Stimulated activated CD4-positive, alpha-beta T cell treated with anti-CD3 and anti-CD28 coated beads, Interleukin-1b, Interleukin-23, amount 100 ng/mL, for 1 hour (primary cell): ENCODE data around the gene RRP1B.

Experiments used
- DNase-seq, 2 donors: peaks; one replicate each; pipeline ENCODE4 v3.0.0-alpha.2; 2020; ENCODE audit warnings: low read depth in 2 of 2

Gene RRP1B

GRCh38 chr21:43740497-43741156 lies 81.3 kb downstream of the RRP1B start:
- DNase-seq, result no peak

- DNase-seq, result no peak
Measured at GRCh38 chr21:43741423-43742096, 82.2 kb downstream of the RRP1B start.

DNA sequence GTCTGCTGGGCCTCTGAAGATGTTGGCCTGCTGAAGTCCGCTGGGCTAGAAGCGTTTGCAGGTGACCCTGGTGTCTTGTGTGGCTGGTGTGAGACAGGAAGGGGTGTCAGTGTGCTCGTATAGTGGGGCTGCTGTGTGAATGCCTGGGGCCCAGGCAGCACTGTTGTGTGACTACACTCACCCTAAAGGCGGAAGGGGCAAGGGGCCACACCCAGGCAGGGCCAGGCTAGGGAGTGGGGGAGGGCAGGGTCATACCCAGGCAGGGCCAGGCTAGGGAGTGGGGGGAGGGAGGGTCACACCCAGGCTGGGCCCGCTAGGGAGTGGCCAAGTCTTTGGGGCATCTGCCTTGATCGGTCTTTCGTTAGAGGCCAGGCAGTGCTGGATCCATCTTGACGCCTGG lies 84.6 kb downstream of the RRP1B start:
- DNase-seq, result no peak

DNA sequence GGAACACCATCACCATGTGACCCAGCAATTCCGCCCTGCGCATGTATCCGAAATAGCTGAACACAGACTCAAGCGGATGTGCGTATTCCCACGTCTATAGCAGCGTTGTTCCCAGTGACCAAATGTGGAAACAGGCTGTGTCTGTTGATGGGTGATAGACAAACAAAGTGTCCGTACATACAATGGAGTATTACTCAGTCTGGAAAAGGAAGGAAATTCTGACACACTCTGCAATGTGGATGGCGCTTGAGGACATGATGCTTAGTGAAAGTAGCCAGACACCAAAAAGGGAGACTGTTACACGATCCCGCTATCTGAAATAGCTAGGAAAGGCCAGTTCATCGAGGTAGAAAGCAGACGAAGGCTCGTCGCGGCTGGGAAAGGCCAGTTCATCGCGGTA lies 85.4 kb downstream of the RRP1B start:
- no peak for DNase-seq
